ENCODE data around the gene LMCD1.
A peak's percentile ranks its signal among the peaks of the same experiment; 100 is the strongest.

LMCD1 gene

GRCh38 chr3:8567784-8568575 lies 66.4 kb downstream of the LMCD1 start:
- TF ChIP-seq CTCF (IDR thresholded peaks at IDR 0.05; ENCODE audit: low read length, missing control alignments) = no peak
- H3K4me3 ChIP-seq (replicated peaks; ENCODE audit: low read depth, low read length) = no peak overlapping the region

DNA sequence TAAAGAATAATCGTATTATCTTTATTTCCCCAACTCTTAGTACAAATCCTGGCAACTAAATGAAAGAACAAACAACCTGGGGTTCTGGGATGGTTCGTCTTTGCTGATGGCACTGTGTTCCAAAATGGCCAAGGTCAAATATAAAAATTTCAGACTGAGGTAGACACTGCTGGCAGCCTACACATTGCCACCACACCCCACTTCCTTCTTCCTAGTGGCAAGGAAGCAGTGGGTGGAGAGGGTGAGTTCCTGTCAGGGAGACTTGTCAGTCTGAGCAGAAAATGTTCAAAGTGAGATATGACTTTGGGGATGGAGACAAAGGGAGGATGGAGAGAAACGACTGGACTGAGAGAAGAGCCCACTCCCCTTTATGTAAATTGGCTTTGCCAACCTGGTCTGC lies 69.6 kb downstream of the LMCD1 start:
- DNase-seq (ENCODE audit: low read depth) = no peak
- no peak for TF ChIP-seq CTCF (IDR thresholded peaks at IDR 0.05; ENCODE audit: low read length, missing control alignments)

More at GRCh38 chr3:8567784-8568575, 66.4 kb downstream of the LMCD1 start:
- no peak for DNase-seq (ENCODE audit: low read depth)

GRCh38 chr3:8573342-8573926 lies 71.8 kb downstream of the LMCD1 start:
- TF ChIP-seq CTCF (IDR thresholded peaks at IDR 0.05; ENCODE audit: low read length, missing control alignments) = no peak
- no peak overlapping the region for H3K4me3 ChIP-seq (replicated peaks; ENCODE audit: low read depth, low read length)

More for the DNA sequence above, 69.6 kb downstream of the LMCD1 start:
- H3K4me3 ChIP-seq (replicated peaks; ENCODE audit: low read depth, low read length) = no peak overlapping the region

GRCh38 chr3:8574040-8574669 lies 72.5 kb downstream of the LMCD1 start:
- TF ChIP-seq CTCF (IDR thresholded peaks at IDR 0.05; ENCODE audit: low read length, missing control alignments) = no peak
- no peak for DNase-seq (ENCODE audit: low read depth)
- no peak overlapping the region for H3K4me3 ChIP-seq (replicated peaks; ENCODE audit: low read depth, low read length)

More at GRCh38 chr3:8573342-8573926, 71.8 kb downstream of the LMCD1 start:
- peak; percentile 62 for DNase-seq (ENCODE audit: low read depth)

DNA sequence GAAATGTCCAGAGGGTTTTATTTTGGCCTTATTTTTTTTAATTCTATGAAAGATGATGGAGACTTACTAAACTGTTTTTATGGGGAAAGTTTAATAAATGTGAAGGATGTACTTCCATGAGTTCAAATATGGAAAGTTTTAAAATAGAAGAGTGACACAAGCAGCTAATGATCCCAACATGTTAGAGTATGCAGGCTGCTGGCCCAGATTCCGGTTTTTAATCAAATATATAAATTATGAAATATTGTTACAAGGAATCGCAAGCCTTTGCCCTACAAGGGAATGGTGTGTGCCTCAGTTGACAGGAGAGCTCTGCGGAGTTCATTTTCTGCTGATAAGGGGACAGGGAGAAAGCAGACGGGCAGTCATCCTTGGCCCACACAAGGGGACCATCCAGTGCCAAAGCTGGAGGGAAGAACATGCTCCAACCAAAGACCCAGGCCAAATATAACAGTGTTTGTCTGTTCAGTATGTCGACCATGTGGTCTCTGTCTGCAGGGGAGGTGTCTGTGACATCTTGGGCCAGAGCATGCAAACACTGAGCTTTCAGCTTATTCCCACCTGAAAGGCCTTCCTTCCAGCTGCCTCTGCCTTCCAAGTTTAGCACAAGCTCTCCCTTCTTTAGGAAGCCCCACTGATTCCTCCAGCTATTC lies 73.2 kb downstream of the LMCD1 start:
- TF ChIP-seq CTCF (IDR thresholded peaks at IDR 0.05; ENCODE audit: low read length, missing control alignments) = no peak
- no peak overlapping the region for H3K4me3 ChIP-seq (replicated peaks; ENCODE audit: low read depth, low read length)
- DNase-seq (ENCODE audit: low read depth) = no peak

DNA sequence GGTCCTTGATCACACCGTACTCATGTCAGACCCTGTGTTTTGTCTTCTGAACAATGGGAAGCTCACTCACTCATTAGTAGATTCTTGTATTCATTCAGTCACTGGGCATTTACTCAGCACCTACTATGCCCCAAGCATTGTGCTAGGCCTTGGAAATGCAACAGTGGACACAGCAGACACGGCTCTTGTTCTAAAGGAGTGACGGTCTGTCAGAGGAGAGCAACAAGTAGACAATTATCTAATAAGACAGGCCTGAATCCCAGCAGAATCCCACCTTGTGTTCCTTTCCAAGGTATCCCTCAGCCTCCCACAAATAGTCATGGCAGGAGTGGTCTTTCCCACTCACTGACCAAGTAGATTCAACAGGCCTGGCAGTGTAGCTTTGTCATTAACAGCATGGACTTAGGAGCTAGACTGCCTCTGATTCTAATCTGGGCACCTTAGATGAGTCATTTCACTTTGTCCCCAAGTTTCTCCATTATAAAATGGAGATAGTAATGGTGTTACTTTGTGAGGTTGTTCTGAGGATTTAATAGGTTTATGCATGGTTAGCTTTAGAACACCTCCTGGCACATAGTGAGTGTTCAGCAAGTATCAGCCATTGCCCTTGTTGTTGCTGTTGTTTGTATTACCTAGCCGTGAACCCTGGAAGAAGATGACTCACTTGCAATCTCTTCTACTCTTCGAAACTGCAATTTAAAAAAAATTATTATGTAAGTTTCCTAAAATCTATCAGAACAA lies 73.9 kb downstream of the LMCD1 start:
- TF ChIP-seq CTCF (IDR thresholded peaks at IDR 0.05; ENCODE audit: low read length, missing control alignments) = no peak
- peak; percentile 44 for DNase-seq (ENCODE audit: low read depth)
- H3K4me3 ChIP-seq (replicated peaks; ENCODE audit: low read depth, low read length) = no peak overlapping the region
